Esophagus muscularis mucosa (tissue), 4 donors: ENCODE data around the gene RGS3. TPM values are rescaled to one million over a fixed set of nuclear protein-coding genes. Genes with fewer than 3 reads are reported as not detected.

Source experiments
- DNase-seq: peaks from one replicate; pipeline ENCODE4 v3.0.0-alpha.2; 2017; ENCODE audit errors: extremely low spot score
- H3K27ac ChIP-seq, 4 donors: fragments of 200-600 bp; sonication (generic); replicated peaks in 1 of 4; 1 replicate in 3 of 4; 2 replicates in 1 of 4; pipeline ENCODE4 v1.5.1; 2016 to 2019; ENCODE audit warnings: mild to moderate bottlenecking in 1 of 4
- H3K27me3 ChIP-seq, 4 donors: fragments of 200-600 bp; sonication (generic); one replicate each; pipeline versions ENCODE4 v1.5.1 to v1.6.0; 2016 to 2019
- H3K36me3 ChIP-seq, 4 donors: fragments of 200-600 bp; sonication (generic); one replicate each; pipeline ENCODE4 v1.5.1; 2016 to 2019
- H3K4me1 ChIP-seq, 4 donors: fragments of 200-600 bp; sonication (generic); one replicate each; pipeline ENCODE4 v1.5.1; 2016 to 2019
- H3K4me3 ChIP-seq, 4 donors: fragments of 200-600 bp; sonication (generic); 1 replicate in 2 of 4; 2 replicates in 2 of 4; pipeline ENCODE4 v1.5.1; 2016 to 2019; ENCODE audit warnings: mild to moderate bottlenecking in 4 of 4, moderate library complexity in 1 of 4
- H3K9me3 ChIP-seq, 4 donors: fragments of 200-600 bp; sonication (generic); 1 replicate in 3 of 4; 2 replicates in 1 of 4; pipeline ENCODE4 v1.5.1; 2016 to 2019
- CTCF ChIP-seq, 3 experiments: fragments of 200-600 bp in 2 of 3; fragments of 450-650 bp in 1 of 3; sonication (generic) in 2 of 3; IDR thresholded peaks; one replicate each; pipeline ENCODE4 v1.5.1; 2017 to 2019; ENCODE audit warnings: antibody characterized with exemption in 3 of 3, mild to moderate bottlenecking in 2 of 3, moderate library complexity in 1 of 3
- EP300 ChIP-seq: sonication (generic); formaldehyde crosslinking; IDR thresholded peaks from one replicate; pipeline ENCODE4 v1.6.1; 2017; ENCODE audit warnings: antibody characterized with exemption
- POLR2A ChIP-seq: fragments of 450-650 bp; IDR thresholded peaks from one replicate; pipeline ENCODE4 v1.6.1; 2017; ENCODE audit warnings: antibody characterized with exemption, moderate library complexity, mild to moderate bottlenecking, low read depth
- POLR2AphosphoS5 ChIP-seq, 2 donors: sonication (generic); formaldehyde crosslinking; IDR thresholded peaks; one replicate each; pipeline ENCODE4 v1.6.1; 2017; ENCODE audit warnings: antibody characterized with exemption in 2 of 2
- WGBS: methylation state at CpG from one replicate; pipeline ENCODE4 v1.1.5; 2018; 5-methylcytosine and 5-hydroxymethylcytosine counted together
- intact Hi-C: fragments of 100-400 bp; cut with DNase I; formaldehyde crosslinking; loops from one replicate; pipeline ENCODE4 v1.15.1; 2023
- total RNA-seq, 4 donors: library from RNA; depleted of rRNA; stranded (reverse); fragments of >200 nt; gene quantifications; one replicate each; pipeline versions ENCODE4 v1.1.0 to v1.2.1, GENCODE V29; 2016

The RGS3 gene
- total RNA-seq, 4 donors from 2014 or later: 37.3 to 121 (median 68.5) TPM

GRCh38 chr9:113530022-113530635 lies 66.6 kb downstream of the RGS3 start:
- H3K4me1 ChIP-seq: peaks cover 43 to 53% (median 43%) of the 10 kb centered on the region in 4 donors
- WGBS: 75% methylated on average over 4 of the region's 4 CpGs
- H3K9me3 ChIP-seq: no peaks in the 10 kb centered on the region
- DNase-seq: no peak
- TF ChIP-seq POLR2AphosphoS5 (IDR thresholded peaks at IDR 0.05) (no peak), EP300 (no peak), CTCF (IDR thresholded peaks at IDR 0.05) (no peak), POLR2A (no peak)
- H3K27me3 ChIP-seq: no peaks in the 10 kb centered on the region
- peaks cover 19 to 82% (median 48%) of the 10 kb centered on the region in 4 donors for H3K36me3 ChIP-seq
- intact Hi-C loops: no loop called here
- H3K27ac ChIP-seq: no peak overlapping the region
- no peak overlapping the region for H3K4me3 ChIP-seq

- Histone ChIP-seq H3K9me3 (no peaks in the 10 kb centered on the region), H3K4me3 (no peak overlapping the region), H3K27ac (no peak overlapping the region), H3K36me3 (peaks cover 19 to 82% (median 48%) of the 10 kb centered on the region in 4 donors), H3K27me3 (no peaks in the 10 kb centered on the region), H3K4me1 (peaks cover 42 to 53% (median 43%) of the 10 kb centered on the region in 4 donors)
- TF ChIP-seq EP300 (no peak), CTCF (IDR thresholded peaks at IDR 0.05) (no peak), POLR2A (no peak), POLR2AphosphoS5 (IDR thresholded peaks at IDR 0.05) (no peak)
- DNase-seq: no peak
- intact Hi-C loops: no loop called here
- 100% methylated on average over 1 of the region's 1 CpG for WGBS
Observed at GRCh38 chr9:113530942-113531341, 67.4 kb downstream of the RGS3 start.

- intact Hi-C loops: no loop called here
- H3K27me3 ChIP-seq: no peaks in the 10 kb centered on the region
- H3K4me1 ChIP-seq: peaks cover 42 to 53% (median 43%) of the 10 kb centered on the region in 4 donors
- no peak for TF ChIP-seq POLR2AphosphoS5 (IDR thresholded peaks at IDR 0.05)
- 93% methylated on average over 7 of the region's 7 CpGs for WGBS
- peaks cover 25 to 85% (median 57%) of the 10 kb centered on the region in 4 donors for H3K36me3 ChIP-seq
- H3K4me3 ChIP-seq: no peak overlapping the region
- no peak overlapping the region for H3K27ac ChIP-seq
- H3K9me3 ChIP-seq: no peaks in the 10 kb centered on the region
- DNase-seq: no peak
Observed at GRCh38 chr9:113531919-113532808, 68.6 kb downstream of the RGS3 start.

- intact Hi-C loops: no loop called here
- H3K27me3 ChIP-seq: no peaks in the 10 kb centered on the region
- H3K4me1 ChIP-seq: peaks cover 42 to 53% (median 42%) of the 10 kb centered on the region in 4 donors
- H3K9me3 ChIP-seq: no peaks in the 10 kb centered on the region
- 95% methylated on average over 3 of the region's 3 CpGs for WGBS
- peaks cover 25 to 84% (median 63%) of the 10 kb centered on the region in 4 donors for H3K36me3 ChIP-seq
- no peak overlapping the region for H3K4me3 ChIP-seq
- TF ChIP-seq EP300 (no peak), POLR2AphosphoS5 (IDR thresholded peaks at IDR 0.05) (no peak), CTCF (IDR thresholded peaks at IDR 0.05) (no peak), POLR2A (no peak)
- DNase-seq: no peak
- H3K27ac ChIP-seq: no peak overlapping the region
Observed at GRCh38 chr9:113532809-113533190, 69.3 kb downstream of the RGS3 start.
